ENCODE data around the gene C2CD2L. TPM values are rescaled to one million over a fixed set of nuclear protein-coding genes. Genes with fewer than 3 reads are reported as not detected.

The C2CD2L gene
- total and polyA plus RNA-seq, 4 donors, result 2.5 to 6.3 (median 4.8) TPM

DNA sequence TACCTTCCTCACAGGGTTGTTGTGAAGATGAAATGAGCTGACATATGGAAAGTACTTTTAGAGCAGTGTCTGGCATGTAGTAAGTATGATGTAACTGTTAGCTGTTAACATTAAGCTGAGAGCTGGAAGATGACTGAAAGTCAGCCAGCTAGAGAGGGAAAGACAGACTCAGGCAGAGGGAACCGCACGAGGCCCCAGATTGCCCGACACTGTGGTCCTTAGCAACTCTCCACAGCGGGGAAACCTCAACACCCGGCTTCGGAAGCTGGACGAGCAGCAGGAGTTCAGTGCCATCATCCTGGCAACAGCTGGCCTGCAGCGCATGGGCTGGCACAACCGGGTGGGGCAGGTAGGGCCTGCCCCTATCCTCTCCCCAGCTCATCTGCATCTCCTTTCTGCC is 16.0 kb upstream of the C2CD2L start:
- WGBS, result 96% methylated on average over 9 of the region's 9 CpGs
- H3K4me3 ChIP-seq (ENCODE audit: low read depth in 1 of 3, low read length in 3 of 3), result no peak overlapping the region
- DNase-seq (ENCODE audit: low spot score), result no peak
- TF ChIP-seq MAX (IDR thresholded peaks at IDR 0.05), result no peak
- TF ChIP-seq JUND (IDR thresholded peaks at IDR 0.05), result no peak
- no peak for TF ChIP-seq GABPA (IDR thresholded peaks at IDR 0.05 in 1 of 2, conservative IDR thresholded peaks at IDR 0.05 in 1 of 2)
- TF ChIP-seq, protein P1, sequence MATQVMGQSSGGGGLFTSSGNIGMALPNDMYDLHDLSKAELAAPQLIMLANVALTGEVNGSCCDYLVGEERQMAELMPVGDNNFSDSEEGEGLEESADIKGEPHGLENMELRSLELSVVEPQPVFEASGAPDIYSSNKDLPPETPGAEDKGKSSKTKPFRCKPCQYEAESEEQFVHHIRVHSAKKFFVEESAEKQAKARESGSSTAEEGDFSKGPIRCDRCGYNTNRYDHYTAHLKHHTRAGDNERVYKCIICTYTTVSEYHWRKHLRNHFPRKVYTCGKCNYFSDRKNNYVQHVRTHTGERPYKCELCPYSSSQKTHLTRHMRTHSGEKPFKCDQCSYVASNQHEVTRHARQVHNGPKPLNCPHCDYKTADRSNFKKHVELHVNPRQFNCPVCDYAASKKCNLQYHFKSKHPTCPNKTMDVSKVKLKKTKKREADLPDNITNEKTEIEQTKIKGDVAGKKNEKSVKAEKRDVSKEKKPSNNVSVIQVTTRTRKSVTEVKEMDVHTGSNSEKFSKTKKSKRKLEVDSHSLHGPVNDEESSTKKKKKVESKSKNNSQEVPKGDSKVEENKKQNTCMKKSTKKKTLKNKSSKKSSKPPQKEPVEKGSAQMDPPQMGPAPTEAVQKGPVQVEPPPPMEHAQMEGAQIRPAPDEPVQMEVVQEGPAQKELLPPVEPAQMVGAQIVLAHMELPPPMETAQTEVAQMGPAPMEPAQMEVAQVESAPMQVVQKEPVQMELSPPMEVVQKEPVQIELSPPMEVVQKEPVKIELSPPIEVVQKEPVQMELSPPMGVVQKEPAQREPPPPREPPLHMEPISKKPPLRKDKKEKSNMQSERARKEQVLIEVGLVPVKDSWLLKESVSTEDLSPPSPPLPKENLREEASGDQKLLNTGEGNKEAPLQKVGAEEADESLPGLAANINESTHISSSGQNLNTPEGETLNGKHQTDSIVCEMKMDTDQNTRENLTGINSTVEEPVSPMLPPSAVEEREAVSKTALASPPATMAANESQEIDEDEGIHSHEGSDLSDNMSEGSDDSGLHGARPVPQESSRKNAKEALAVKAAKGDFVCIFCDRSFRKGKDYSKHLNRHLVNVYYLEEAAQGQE (IDR thresholded peaks at IDR 0.05), result no peak
- no peak for TF ChIP-seq HNF4A (conservative IDR thresholded peaks at IDR 0.05)
- no peak for TF ChIP-seq ATF3 (IDR thresholded peaks at IDR 0.05)
- no peak for TF ChIP-seq TAF1 (conservative IDR thresholded peaks at IDR 0.05)
- TF ChIP-seq, protein P2, sequence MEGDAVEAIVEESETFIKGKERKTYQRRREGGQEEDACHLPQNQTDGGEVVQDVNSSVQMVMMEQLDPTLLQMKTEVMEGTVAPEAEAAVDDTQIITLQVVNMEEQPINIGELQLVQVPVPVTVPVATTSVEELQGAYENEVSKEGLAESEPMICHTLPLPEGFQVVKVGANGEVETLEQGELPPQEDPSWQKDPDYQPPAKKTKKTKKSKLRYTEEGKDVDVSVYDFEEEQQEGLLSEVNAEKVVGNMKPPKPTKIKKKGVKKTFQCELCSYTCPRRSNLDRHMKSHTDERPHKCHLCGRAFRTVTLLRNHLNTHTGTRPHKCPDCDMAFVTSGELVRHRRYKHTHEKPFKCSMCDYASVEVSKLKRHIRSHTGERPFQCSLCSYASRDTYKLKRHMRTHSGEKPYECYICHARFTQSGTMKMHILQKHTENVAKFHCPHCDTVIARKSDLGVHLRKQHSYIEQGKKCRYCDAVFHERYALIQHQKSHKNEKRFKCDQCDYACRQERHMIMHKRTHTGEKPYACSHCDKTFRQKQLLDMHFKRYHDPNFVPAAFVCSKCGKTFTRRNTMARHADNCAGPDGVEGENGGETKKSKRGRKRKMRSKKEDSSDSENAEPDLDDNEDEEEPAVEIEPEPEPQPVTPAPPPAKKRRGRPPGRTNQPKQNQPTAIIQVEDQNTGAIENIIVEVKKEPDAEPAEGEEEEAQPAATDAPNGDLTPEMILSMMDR (IDR thresholded peaks at IDR 0.05; ENCODE audit: low read depth, low read length, missing input control), result no peak
- no peak for TF ChIP-seq FOXA1 (IDR thresholded peaks at IDR 0.05)
- no peak overlapping the region for H3K9ac ChIP-seq (ENCODE audit: low read depth in 1 of 2, low read length in 2 of 2)
- peaks cover 0 to 29% (median 15%) of the 10 kb centered on the region in 4 donors for H3K4me1 ChIP-seq (ENCODE audit: control insufficient read depth in 4 of 4, insufficient read depth in 4 of 4, low read length in 3 of 4)
- no peaks in the 10 kb centered on the region for H3K9me3 ChIP-seq (ENCODE audit: control insufficient read depth in 4 of 4, low read length in 3 of 4)
- no peaks in the 10 kb centered on the region for H3K27me3 ChIP-seq (ENCODE audit: control insufficient read depth in 4 of 4, insufficient read depth in 4 of 4, low read length in 3 of 4)
- H3K27ac ChIP-seq (ENCODE audit: low read depth in 1 of 2, low read length in 2 of 2), result no peak overlapping the region
- peaks cover 0 to 6% (median under 1%) of the 10 kb centered on the region in 4 donors for H3K36me3 ChIP-seq (ENCODE audit: control insufficient read depth in 4 of 4, insufficient read depth in 3 of 4, low read depth in 1 of 4, low read length in 3 of 4)

DNA sequence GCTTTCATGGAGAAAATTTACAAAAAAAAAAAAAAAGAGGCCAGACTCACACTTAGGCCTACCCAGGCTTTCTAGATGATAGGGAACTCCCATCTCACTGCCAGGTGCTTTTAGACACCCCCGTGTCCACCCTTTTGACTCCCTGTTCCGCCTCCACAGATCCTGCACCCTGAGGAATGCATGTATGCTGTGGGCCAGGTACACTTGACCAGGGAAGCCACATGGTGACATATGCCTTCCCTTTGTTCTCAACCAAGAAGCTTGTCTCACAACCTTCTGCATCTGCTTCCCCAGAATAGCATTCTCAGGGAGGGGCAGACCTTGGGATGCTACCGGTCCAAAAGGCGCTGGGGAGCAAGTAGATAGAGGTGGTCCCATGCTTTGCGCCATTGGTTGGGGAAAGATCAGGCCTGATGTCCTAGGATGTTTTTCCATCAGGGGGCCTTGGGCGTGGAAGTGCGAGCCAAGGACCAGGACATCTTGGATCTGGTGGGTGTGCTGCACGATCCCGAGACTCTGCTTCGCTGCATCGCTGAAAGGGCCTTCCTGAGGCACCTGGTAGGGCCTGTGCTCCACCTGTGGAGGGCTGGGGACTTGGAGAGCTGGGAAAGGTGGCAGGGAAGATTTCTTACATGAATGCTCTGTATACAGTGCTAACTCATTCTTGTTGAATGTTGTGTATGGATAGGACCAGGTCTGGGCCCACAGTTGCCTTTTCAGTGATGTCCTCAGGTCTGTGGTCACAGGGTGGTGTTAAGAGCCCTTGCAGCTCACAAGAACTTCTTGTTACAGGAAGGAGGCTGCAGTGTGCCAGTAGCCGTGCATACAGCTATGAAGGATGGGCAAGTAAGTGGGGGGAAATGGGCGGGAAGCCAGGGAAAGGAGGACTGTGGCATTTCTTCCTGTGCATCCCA is 14.9 kb upstream of the C2CD2L start:
- 94% methylated on average over 13 of the region's 13 CpGs for WGBS
- no peak for DNase-seq (ENCODE audit: low spot score)
- no peak overlapping the region for H3K27ac ChIP-seq (ENCODE audit: low read depth in 1 of 2, low read length in 2 of 2)
- no peak for TF ChIP-seq FOXA2 (IDR thresholded peaks at IDR 0.05)
- no peak for TF ChIP-seq EGR1 (IDR thresholded peaks at IDR 0.05; ENCODE audit: low read depth in 2 of 2)
- TF ChIP-seq RXRA (IDR thresholded peaks at IDR 0.05), result no peak
- TF ChIP-seq TAF1 (conservative IDR thresholded peaks at IDR 0.05), result no peak
- TF ChIP-seq, protein P3, sequence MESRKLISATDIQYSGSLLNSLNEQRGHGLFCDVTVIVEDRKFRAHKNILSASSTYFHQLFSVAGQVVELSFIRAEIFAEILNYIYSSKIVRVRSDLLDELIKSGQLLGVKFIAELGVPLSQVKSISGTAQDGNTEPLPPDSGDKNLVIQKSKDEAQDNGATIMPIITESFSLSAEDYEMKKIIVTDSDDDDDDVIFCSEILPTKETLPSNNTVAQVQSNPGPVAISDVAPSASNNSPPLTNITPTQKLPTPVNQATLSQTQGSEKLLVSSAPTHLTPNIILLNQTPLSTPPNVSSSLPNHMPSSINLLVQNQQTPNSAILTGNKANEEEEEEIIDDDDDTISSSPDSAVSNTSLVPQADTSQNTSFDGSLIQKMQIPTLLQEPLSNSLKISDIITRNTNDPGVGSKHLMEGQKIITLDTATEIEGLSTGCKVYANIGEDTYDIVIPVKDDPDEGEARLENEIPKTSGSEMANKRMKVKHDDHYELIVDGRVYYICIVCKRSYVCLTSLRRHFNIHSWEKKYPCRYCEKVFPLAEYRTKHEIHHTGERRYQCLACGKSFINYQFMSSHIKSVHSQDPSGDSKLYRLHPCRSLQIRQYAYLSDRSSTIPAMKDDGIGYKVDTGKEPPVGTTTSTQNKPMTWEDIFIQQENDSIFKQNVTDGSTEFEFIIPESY (IDR thresholded peaks at IDR 0.05), result no peak
- TF ChIP-seq HNF4G (IDR thresholded peaks at IDR 0.05), result no peak
- no peak for TF ChIP-seq MAX (IDR thresholded peaks at IDR 0.05)
- no peak for TF ChIP-seq NR2F2 (IDR thresholded peaks at IDR 0.05)
- TF ChIP-seq YY1 (IDR thresholded peaks at IDR 0.05), result no peak
- no peak for TF ChIP-seq ATF3 (IDR thresholded peaks at IDR 0.05)
- TF ChIP-seq FOXA1 (IDR thresholded peaks at IDR 0.05), result no peak
- no peak for TF ChIP-seq JUND (IDR thresholded peaks at IDR 0.05)
- H3K4me1 ChIP-seq (ENCODE audit: control insufficient read depth in 4 of 4, insufficient read depth in 4 of 4, low read length in 3 of 4), result peaks cover 0 to 28% (median 15%) of the 10 kb centered on the region in 4 donors
- no peaks in the 10 kb centered on the region for H3K9me3 ChIP-seq (ENCODE audit: control insufficient read depth in 4 of 4, low read length in 3 of 4)
- H3K9ac ChIP-seq (ENCODE audit: low read depth in 1 of 2, low read length in 2 of 2), result no peak overlapping the region
- H3K27me3 ChIP-seq (ENCODE audit: control insufficient read depth in 4 of 4, insufficient read depth in 4 of 4, low read length in 3 of 4), result no peaks in the 10 kb centered on the region
- peaks cover under 1 to 11% (median 4%) of the 10 kb centered on the region in 4 donors for H3K36me3 ChIP-seq (ENCODE audit: control insufficient read depth in 4 of 4, insufficient read depth in 3 of 4, low read depth in 1 of 4, low read length in 3 of 4)
- H3K4me3 ChIP-seq (ENCODE audit: low read depth in 1 of 3, low read length in 3 of 3), result no peak overlapping the region

Data from liver (tissue), 9 donors.